ENCODE data around the gene PGBD4. TPM values are rescaled to one million over a fixed set of nuclear protein-coding genes. Genes with fewer than 3 reads are reported as not detected.
A peak's percentile ranks its signal among the peaks of the same experiment; 100 is the strongest.

PGBD4 gene
- total RNA-seq, 2 donors from 2014 or later, result 1.0 to 4.6 TPM

DNA sequence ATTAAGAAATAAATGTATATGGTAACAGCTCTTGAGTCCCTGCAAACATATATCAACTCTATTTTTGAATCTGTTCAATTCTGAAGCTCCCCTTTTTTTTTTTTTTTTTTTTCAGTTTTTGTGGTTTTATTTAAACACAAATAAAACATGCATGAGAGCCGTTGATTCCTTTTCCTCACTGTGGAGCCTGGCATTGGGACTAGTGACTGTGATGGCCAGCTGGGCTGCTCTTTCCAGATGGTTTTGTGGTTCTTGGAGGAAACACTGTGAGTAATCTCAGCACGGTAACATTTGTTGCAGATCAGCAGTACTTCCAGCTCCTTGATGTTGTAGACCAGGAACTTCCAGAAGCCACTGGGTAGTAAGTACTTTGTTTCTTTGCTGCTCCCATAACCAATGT, 16.1 kb upstream of the PGBD4 start:
- no peak overlapping the region for H3K27ac ChIP-seq
- no peak overlapping the region for H3K4me3 ChIP-seq
- no peaks in the 10 kb centered on the region for H3K4me1 ChIP-seq
- peaks cover 0 to 12% of the 10 kb centered on the region in 2 donors for H3K36me3 ChIP-seq (replicated peaks in 1 of 2; ENCODE audit: insufficient read depth in 1 of 2, low read depth in 2 of 2)
- DNase-seq, result no peak
- no peaks in the 10 kb centered on the region for H3K9me3 ChIP-seq
- H3K27me3 ChIP-seq, result no peaks in the 10 kb centered on the region
- intact Hi-C loops (cut with DNase I), result no loop called here
- 73 to 80% methylated on average over 2 of the region's 2 CpGs for WGBS, 2 donors
- no peak for TF ChIP-seq POLR2A (IDR thresholded peaks at IDR 0.05)
- TF ChIP-seq, protein P1, sequence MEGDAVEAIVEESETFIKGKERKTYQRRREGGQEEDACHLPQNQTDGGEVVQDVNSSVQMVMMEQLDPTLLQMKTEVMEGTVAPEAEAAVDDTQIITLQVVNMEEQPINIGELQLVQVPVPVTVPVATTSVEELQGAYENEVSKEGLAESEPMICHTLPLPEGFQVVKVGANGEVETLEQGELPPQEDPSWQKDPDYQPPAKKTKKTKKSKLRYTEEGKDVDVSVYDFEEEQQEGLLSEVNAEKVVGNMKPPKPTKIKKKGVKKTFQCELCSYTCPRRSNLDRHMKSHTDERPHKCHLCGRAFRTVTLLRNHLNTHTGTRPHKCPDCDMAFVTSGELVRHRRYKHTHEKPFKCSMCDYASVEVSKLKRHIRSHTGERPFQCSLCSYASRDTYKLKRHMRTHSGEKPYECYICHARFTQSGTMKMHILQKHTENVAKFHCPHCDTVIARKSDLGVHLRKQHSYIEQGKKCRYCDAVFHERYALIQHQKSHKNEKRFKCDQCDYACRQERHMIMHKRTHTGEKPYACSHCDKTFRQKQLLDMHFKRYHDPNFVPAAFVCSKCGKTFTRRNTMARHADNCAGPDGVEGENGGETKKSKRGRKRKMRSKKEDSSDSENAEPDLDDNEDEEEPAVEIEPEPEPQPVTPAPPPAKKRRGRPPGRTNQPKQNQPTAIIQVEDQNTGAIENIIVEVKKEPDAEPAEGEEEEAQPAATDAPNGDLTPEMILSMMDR (IDR thresholded peaks at IDR 0.05), result no peak
- ATAC-seq, result no peak

DNA sequence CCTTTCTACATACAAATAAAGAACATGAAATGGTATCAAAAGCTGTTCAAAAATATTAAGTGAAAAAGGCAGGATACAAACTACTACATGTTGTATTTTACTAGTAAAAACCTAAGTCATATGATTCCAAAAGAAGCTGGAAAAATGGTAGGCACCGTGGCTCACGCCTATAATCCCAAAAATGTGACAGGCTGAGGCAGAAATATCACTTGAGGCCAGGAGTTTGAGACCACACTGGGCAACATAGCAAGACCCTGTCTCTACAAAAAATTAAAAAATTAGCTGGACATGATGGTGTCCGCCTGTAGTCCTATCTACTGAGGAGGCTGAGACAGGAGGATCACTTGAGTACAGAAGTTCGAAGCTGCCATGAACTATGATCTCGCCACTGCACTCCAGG, 2.0 kb upstream of the PGBD4 start:
- peaks cover 20% of the 10 kb centered on the region for H3K4me1 ChIP-seq
- WGBS, 2 donors, result 94 to 99% methylated on average over 5 of the region's 5 CpGs
- H3K36me3 ChIP-seq (replicated peaks in 1 of 2; ENCODE audit: insufficient read depth in 1 of 2, low read depth in 2 of 2), result peaks cover 0 to 2% of the 10 kb centered on the region in 2 donors
- no peaks in the 10 kb centered on the region for H3K9me3 ChIP-seq
- H3K27me3 ChIP-seq, result no peaks in the 10 kb centered on the region
- intact Hi-C loops (cut with DNase I), result loop anchor here (10.0 kb wide), 2 partner anchors 115 to 135 kb away; partner anchors contain the start of gene KATNBL1
- no peak for ATAC-seq
- TF ChIP-seq, protein P1 (IDR thresholded peaks at IDR 0.05), result no peak
- no peak for TF ChIP-seq POLR2A (IDR thresholded peaks at IDR 0.05)
- no peak overlapping the region for H3K4me3 ChIP-seq
- no peak for DNase-seq
- H3K27ac ChIP-seq, result no peak overlapping the region

DNA sequence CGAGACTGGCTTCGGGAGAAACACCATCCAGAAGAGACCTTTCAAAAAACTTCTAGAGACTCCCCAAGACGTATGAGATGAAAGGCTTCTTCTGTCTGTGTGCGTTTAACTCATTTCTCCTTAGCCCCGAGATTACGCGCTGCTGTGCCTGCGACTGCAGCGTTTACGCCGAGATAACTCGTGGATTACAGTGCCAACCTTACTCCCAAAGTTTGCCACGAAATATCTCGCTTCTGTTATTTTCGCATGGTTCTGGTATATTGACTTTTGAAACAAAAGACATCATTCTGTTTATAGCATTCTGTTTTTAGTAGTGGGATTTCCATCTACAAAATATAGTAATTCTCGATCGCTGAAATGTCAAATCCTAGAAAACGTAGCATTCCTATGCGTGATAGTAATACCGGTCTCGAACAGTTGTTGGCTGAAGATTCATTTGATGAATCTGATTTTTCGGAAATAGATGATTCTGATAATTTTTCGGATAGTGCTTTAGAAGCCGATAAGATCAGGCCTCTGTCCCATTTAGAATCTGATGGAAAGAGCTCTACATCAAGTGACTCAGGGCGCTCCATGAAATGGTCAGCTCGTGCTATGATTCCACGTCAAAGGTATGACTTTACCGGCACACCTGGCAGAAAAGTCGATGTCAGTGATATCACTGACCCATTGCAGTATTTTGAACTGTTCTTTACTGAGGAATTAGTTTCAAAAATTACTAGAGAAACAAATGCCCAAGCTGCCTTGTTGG, 467 bp downstream of the PGBD4 start:
- ATAC-seq (peak; percentile 51), DNase-seq (peak in 1 of 4 donors; percentile 2)
- intact Hi-C loops (cut with DNase I), result loop anchor here (10.0 kb wide), 1 partner anchor 112 kb away; the partner anchor contains the start of gene KATNBL1
- Histone ChIP-seq H3K36me3 (replicated peaks in 1 of 2; ENCODE audit: insufficient read depth in 1 of 2, low read depth in 2 of 2) (no peaks in the 10 kb centered on the region), H3K4me1 (peaks cover 20% of the 10 kb centered on the region), H3K27ac (peak overlapping the region; percentile 72 to 88 (median 86)), H3K4me3 (peak overlapping the region; percentile 48 to 98), H3K27me3 (no peaks in the 10 kb centered on the region), H3K9me3 (no peaks in the 10 kb centered on the region)
- 12 to 16% methylated on average over 29 of the region's 29 CpGs for WGBS, 2 donors
- TF ChIP-seq, protein P1 (IDR thresholded peaks at IDR 0.05), result peak in 1 of 7 experiments; percentile 6
- TF ChIP-seq POLR2A (IDR thresholded peaks at IDR 0.05), result no peak

DNA sequence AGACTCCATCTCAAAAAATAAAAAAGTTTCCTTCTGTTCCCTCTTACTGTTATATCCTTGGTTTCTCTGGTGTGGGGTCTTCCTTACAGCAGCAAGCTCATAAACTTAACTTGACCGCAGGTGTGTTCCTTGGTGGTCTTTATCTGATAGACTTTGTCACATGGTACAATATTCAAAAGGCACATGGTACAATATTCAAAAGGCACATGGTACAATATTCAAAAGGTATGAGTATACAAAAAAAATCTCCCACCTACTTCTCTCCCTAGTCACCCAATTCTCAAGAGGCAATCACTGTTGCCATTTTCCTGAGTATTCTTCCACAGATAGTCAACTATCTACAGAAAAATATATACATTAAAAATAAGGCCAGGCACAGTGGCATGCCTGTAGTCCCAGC, 4.5 kb downstream of the PGBD4 start:
- WGBS, 2 donors, result 95 to 100% methylated on average over 1 of the region's 1 CpG
- Histone ChIP-seq H3K27ac (no peak overlapping the region), H3K4me3 (no peak overlapping the region), H3K36me3 (replicated peaks in 1 of 2; ENCODE audit: insufficient read depth in 1 of 2, low read depth in 2 of 2) (no peaks in the 10 kb centered on the region), H3K27me3 (no peaks in the 10 kb centered on the region), H3K9me3 (no peaks in the 10 kb centered on the region), H3K4me1 (peaks cover 8% of the 10 kb centered on the region)
- no peak for ATAC-seq
- TF ChIP-seq, protein P1 (IDR thresholded peaks at IDR 0.05), result no peak
- TF ChIP-seq POLR2A (IDR thresholded peaks at IDR 0.05), result no peak
- intact Hi-C loops (cut with DNase I), result loop anchor here (10.0 kb wide), 1 partner anchor 108 kb away; the partner anchor contains the start of gene KATNBL1
- no peak for DNase-seq

All from body of pancreas (tissue), 4 donors.